Heart right ventricle (tissue), 16 donors: ENCODE measurements around the gene PYDC2. TPM values are rescaled to one million over a fixed set of nuclear protein-coding genes. Genes with fewer than 3 reads are reported as not detected.

Experiments
- ATAC-seq, 8 donors: fragments of 200-7000 bp; cut with Tn5 transposase; one replicate each; pipeline ENCODE4 v1.9.1; 2020; ENCODE audit warnings: mild to moderate bottlenecking in 8 of 8, moderate library complexity in 8 of 8, moderate number of reproducible peaks in 1 of 8
- DNase-seq, 2 donors: peaks; one replicate each; pipeline ENCODE4 v3.0.0-alpha.2; 2020
- H3K27ac ChIP-seq, 10 donors: fragments of 200-600 bp; sonication (generic) in 2 of 10; one replicate each; pipeline versions ENCODE4 v1.5.0 to v1.8.0; 2020 to 2022; ENCODE audit warnings: mild to moderate bottlenecking in 3 of 10
- H3K27me3 ChIP-seq, 7 donors: fragments of 200-600 bp; one replicate each; pipeline ENCODE4 v1.8.0; 2021 to 2022; ENCODE audit warnings: mild to moderate bottlenecking in 2 of 7
- H3K36me3 ChIP-seq, 9 donors: fragments of 200-600 bp; sonication (generic) in 1 of 9; one replicate each; pipeline versions ENCODE4 v1.5.0 to v1.8.0; 2020 to 2022; ENCODE audit warnings: mild to moderate bottlenecking in 2 of 9
- H3K4me1 ChIP-seq, 9 donors: fragments of 200-600 bp; sonication (generic) in 1 of 9; one replicate each; pipeline versions ENCODE4 v1.5.0 to v1.8.0; 2020 to 2022; ENCODE audit warnings: mild to moderate bottlenecking in 4 of 9
- H3K4me3 ChIP-seq, 10 donors: fragments of 200-600 bp; sonication (generic) in 2 of 10; one replicate each; pipeline versions ENCODE4 v1.5.0 to v1.8.0; 2020 to 2022; ENCODE audit warnings: mild to moderate bottlenecking in 7 of 10, moderate library complexity in 2 of 10
- H3K9me3 ChIP-seq, 11 donors: fragments of 200-600 bp in 10 of 11; sonication (generic) in 2 of 11; one replicate each; pipeline versions ENCODE4 v1.5.0 to v1.8.0; 2013 to 2022; ENCODE audit warnings: mild to moderate bottlenecking in 2 of 11, control low read depth in 1 of 11, moderate library complexity in 1 of 11
- WGBS, 2 donors: extraction: QIAGEN DNeasy Blood & Tissue Kit; methylation state at CpG; one replicate each; pipeline ENCODE4 v1.1.7; 2013; ENCODE audit warnings: inconsistent platforms in 1 of 2; 5-methylcytosine and 5-hydroxymethylcytosine counted together
- intact Hi-C, 10 donors: fragments of 100-400 bp; cut with DNase I; formaldehyde crosslinking; loops; one replicate each; pipeline versions ENCODE4 v1.11.1 to v1.14.2; 2022
- polyA plus RNA-seq, 2 donors: library from polyadenylated mRNA; stranded (reverse); fragments of 200-250 nt; gene quantifications; one replicate each; pipeline ENCODE4 v1.2.3, GENCODE V29; 2013
- total RNA-seq, 10 donors: library from RNA; stranded (reverse); fragmentation: NEBNext Ultra II Directional in 3 of 10; extraction: Animal tissue kit (Norgen Biotek cat#: 25700) in 3 of 10; gene quantifications; one replicate each; pipeline versions ENCODE4 v1.2.1 to v1.2.4, GENCODE V29; 2021 to 2023
- TF ChIP-seq, protein P1 (sequence below), 9 donors: fragments of 200-600 bp; sonication (generic) in 2 of 9; IDR thresholded peaks; one replicate each; pipeline versions ENCODE4 v1.5.0 to v1.8.0; 2021 to 2022; ENCODE audit warnings: antibody characterized with exemption in 9 of 9, mild to moderate bottlenecking in 5 of 9, moderate library complexity in 1 of 9
- donor health status: Arrhythmogenic right ventricular cardiomyopathy.
- donor health status: ischemic (EF 13 %, LVEDD 7.1; RV severe dilation, severe dysfunction).
- donor health status: healthy with polysubstance abuse.
- donor health status: DM: no; HTN: yes; CAD: no.
- donor health status: DM: no; HTN: no; CAD: no.
- donor health status: ischemic (EF 25% LVEDD 6.9; RV normal size, moderate dysfunction).
- donor health status: ischemic (EF 25% LVEDD 5.7; RV mildly dilated, moderate dysfunction).
- donor health status: healthy.
- donor health status: DM: yes; HTN: yes; CAD: no.
- donor health status: Ischemic cardiomyopathy.
- donor health status: ischemic (EF 35%, LVEDD 5.7; RV mildly dilated, moderate dysfunction).
- donor health status: nonischemic (EF 11% LVEDD 7.7; RV severe dilation, severe dysfunction).
- donor health status: DM: yes; HTN: yes; CAD: no.
- donor health status: PGD.
- donor health status: ischemic (EF 29% LVEDD 5.4; RV normal size, mild dysfunction).
- donor health status: nonischemic (EF 23%, LVEDD 6.1; RV moderate dilation, normal function).

Gene PYDC2
- total and polyA plus RNA-seq, 12 donors = not detected

DNA sequence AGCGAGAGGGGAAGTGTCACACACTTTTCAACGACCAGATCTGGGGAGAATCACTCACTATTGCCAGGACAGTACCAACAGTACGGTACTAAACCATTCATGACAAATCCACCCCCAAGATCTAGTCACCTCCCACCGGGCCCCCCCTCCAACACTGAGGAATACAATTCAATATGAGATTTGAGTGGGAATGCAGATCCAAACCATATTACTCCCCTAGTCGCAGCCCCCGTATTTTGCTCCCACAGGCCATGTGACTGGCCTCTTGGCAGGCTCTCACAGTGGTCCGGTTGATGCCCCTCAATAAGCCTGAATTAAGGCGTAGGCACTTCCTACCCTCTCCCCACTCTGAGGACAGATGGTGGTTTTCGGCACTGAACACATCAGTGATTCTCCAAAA is 45.4 kb upstream of the PYDC2 start:
- ATAC-seq (no peak), DNase-seq (no peak)
- intact Hi-C loops = loop anchor here in 7 of 10 donors (2.0 to 10.0 kb wide), 4 partner anchors 719 to 1029 kb away; no protein-coding TSS in a partner anchor
- no peaks in the 10 kb centered on the region for H3K36me3 ChIP-seq
- peaks cover 0 to 8% (median 0%) of the 10 kb centered on the region in 9 donors for H3K4me1 ChIP-seq
- no peak overlapping the region for H3K4me3 ChIP-seq
- peaks cover 0 to 2% (median 0%) of the 10 kb centered on the region in 11 donors for H3K9me3 ChIP-seq
- 88 to 89% methylated on average over 9 of the region's 9 CpGs for WGBS, 2 donors
- TF ChIP-seq, protein P1, sequence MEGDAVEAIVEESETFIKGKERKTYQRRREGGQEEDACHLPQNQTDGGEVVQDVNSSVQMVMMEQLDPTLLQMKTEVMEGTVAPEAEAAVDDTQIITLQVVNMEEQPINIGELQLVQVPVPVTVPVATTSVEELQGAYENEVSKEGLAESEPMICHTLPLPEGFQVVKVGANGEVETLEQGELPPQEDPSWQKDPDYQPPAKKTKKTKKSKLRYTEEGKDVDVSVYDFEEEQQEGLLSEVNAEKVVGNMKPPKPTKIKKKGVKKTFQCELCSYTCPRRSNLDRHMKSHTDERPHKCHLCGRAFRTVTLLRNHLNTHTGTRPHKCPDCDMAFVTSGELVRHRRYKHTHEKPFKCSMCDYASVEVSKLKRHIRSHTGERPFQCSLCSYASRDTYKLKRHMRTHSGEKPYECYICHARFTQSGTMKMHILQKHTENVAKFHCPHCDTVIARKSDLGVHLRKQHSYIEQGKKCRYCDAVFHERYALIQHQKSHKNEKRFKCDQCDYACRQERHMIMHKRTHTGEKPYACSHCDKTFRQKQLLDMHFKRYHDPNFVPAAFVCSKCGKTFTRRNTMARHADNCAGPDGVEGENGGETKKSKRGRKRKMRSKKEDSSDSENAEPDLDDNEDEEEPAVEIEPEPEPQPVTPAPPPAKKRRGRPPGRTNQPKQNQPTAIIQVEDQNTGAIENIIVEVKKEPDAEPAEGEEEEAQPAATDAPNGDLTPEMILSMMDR (IDR thresholded peaks at IDR 0.05) = no peak
- H3K27ac ChIP-seq = no peak overlapping the region
- no peaks in the 10 kb centered on the region for H3K27me3 ChIP-seq

DNA sequence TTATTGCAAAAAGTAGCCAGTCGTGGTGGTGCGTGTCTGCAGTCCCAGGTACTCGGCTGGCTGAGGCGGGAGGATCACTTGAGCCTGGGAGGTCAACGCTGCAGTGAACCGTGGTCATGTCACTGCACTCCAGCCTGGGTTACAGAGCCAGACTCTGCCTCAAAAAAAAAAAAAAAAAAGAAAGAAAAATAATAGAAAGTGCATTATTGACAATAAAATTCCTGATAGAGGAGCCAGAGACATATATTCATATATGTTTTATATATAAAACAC is 43.6 kb upstream of the PYDC2 start:
- H3K4me3 ChIP-seq = no peak overlapping the region
- no peaks in the 10 kb centered on the region for H3K27me3 ChIP-seq
- DNase-seq (no peak), ATAC-seq (no peak)
- no peak overlapping the region for H3K27ac ChIP-seq
- H3K4me1 ChIP-seq = peaks cover 0 to 6% (median 0%) of the 10 kb centered on the region in 9 donors
- no peaks in the 10 kb centered on the region for H3K9me3 ChIP-seq
- TF ChIP-seq, protein P1 (IDR thresholded peaks at IDR 0.05) = no peak
- 79 to 81% methylated on average over 6 of the region's 6 CpGs for WGBS, 2 donors
- intact Hi-C loops = loop anchor here in 8 of 10 donors (1.0 to 10.0 kb wide), 5 partner anchors 717 to 1027 kb away; no protein-coding TSS in a partner anchor
- no peaks in the 10 kb centered on the region for H3K36me3 ChIP-seq

DNA sequence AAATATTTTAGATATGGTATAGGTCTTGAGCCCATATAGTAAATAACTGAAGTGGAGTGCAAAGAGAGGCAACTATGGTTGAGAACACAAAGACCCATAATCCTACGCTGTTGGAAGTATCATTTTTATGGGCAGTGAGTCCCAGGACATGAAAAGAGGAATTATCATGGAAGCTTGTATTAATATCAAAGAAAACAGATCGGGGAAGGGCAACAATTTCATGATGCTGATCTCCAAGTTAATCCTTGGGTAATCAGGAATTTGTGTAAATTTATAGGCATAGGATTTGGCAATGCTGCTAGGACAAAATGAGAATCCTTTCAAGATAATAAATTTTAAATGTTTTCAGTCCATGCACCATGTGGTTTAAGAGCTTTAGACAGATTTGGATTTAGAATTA is 40.2 kb upstream of the PYDC2 start:
- Histone ChIP-seq H3K4me3 (no peak overlapping the region), H3K9me3 (peaks cover 0 to 3% (median 0%) of the 10 kb centered on the region in 11 donors), H3K36me3 (no peaks in the 10 kb centered on the region), H3K27me3 (no peaks in the 10 kb centered on the region), H3K27ac (no peak overlapping the region), H3K4me1 (no peaks in the 10 kb centered on the region)
- intact Hi-C loops = no loop called here
- 91 to 97% methylated on average over 2 of the region's 2 CpGs for WGBS, 2 donors
- ATAC-seq (no peak), DNase-seq (no peak)
- TF ChIP-seq, protein P1 (IDR thresholded peaks at IDR 0.05) = no peak

DNA sequence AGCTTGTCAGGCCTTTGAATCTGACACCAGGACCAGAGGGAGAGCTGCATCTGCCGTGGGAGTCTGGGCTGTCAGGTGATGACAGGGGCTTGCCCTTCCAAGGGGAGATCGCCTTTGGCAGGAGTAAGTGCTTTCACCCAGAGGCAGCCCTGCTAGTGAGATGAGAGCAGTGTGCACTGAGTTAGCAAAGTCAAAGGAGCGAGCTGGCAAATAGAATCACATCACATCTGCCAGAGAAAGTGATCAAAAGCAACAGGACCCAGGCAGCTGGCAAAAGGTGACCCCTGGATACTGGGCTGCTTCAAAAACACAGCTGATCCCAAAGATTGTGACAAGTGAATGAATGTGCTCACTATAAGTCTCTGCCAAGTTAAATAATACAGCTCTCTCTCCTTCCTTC is 36.1 kb upstream of the PYDC2 start:
- H3K4me1 ChIP-seq = no peaks in the 10 kb centered on the region
- no peak for ATAC-seq
- TF ChIP-seq, protein P1 (IDR thresholded peaks at IDR 0.05) = no peak
- H3K27ac ChIP-seq = no peak overlapping the region
- 35 to 45% methylated on average over 3 of the region's 3 CpGs for WGBS, 2 donors
- H3K27me3 ChIP-seq = no peaks in the 10 kb centered on the region
- intact Hi-C loops = no loop called here
- H3K36me3 ChIP-seq = no peaks in the 10 kb centered on the region
- H3K9me3 ChIP-seq = peaks cover 0 to 3% (median 0%) of the 10 kb centered on the region in 11 donors
- DNase-seq = no peak
- peak overlapping the region in 1 of 10 donors; percentile 11 for H3K4me3 ChIP-seq
